ENCODE results near the gene MYO7A. TPM values are rescaled to one million over a fixed set of nuclear protein-coding genes. Genes with fewer than 3 reads are reported as not detected.

MYO7A gene
- total and polyA plus RNA-seq, 2 donors (not counting 3 experiments of a cell fraction or from before 2014, with no cell fraction given) = 1.3 to 3.6 TPM

DNA sequence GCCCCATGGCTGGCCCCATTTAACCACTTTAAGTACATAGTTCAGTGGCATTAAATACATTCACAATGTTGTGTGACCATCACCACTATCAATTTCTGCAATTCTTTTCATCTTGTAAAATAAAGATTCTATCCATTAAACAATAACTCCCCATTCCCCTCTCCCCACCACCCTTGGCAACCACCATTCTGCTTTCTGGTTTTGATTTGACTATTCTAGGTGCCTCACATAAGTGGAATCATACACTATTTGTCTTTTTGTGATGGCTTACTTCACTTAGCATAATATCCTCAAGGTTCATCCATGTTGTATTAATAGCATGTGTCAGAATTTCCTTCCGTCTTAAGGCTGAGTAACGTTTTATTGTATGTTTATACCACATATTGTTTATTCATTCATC lies 7.0 kb downstream of the MYO7A start:
- Histone ChIP-seq H3K27ac (ENCODE audit: insufficient read depth, low read depth, low read length) (no peak overlapping the region), H3K4me1 (ENCODE audit: control insufficient read depth, extremely low read depth, insufficient read depth, low read length) (peaks cover 3% of the 10 kb centered on the region), H3K36me3 (ENCODE audit: control insufficient read depth in 2 of 2, extremely low read depth in 1 of 2, insufficient read depth in 2 of 2, low read length in 2 of 2) (no peaks in the 10 kb centered on the region), H4K20me1 (replicated peaks; ENCODE audit: control insufficient read depth, extremely low read depth, insufficient read depth, low read length) (no peaks in the 10 kb centered on the region), H3K79me2 (ENCODE audit: control insufficient read depth, insufficient read depth, low read length) (no peaks in the 10 kb centered on the region), H3K9me3 (replicated peaks; ENCODE audit: control insufficient read depth, insufficient read depth, low read length) (no peaks in the 10 kb centered on the region), H3K4me2 (ENCODE audit: insufficient read depth, low read length) (no peak overlapping the region), H2AFZ (ENCODE audit: low read depth, low read length) (no peak overlapping the region), H3K27me3 (ENCODE audit: control insufficient read depth in 2 of 2, insufficient read depth in 2 of 2, low read length in 2 of 2) (no peaks in the 10 kb centered on the region), H3K9ac (replicated peaks; ENCODE audit: extremely low read depth, insufficient read depth, low read length) (no peak overlapping the region), H3K9me1 (replicated peaks; ENCODE audit: control insufficient read depth, extremely low read depth, insufficient read depth, low read length) (no peaks in the 10 kb centered on the region), H3K4me3 (replicated peaks in 1 of 3; ENCODE audit: insufficient read depth in 1 of 3, low read depth in 1 of 3, low read length in 3 of 3) (no peak overlapping the region)
- TF ChIP-seq POLR2AphosphoS5 (IDR thresholded peaks at IDR 0.05; ENCODE audit: insufficient read depth, low read depth, low read length) (no peak), FOS (IDR thresholded peaks at IDR 0.05; ENCODE audit: borderline replicate concordance, insufficient read depth, low read length) (peak; percentile 37)
- CTCF ChIA-PET = interaction anchor here (1.0 to 2.5 kb wide), 2 partner anchors 8 to 485 kb away, joined by 3 to 12 read pairs; no protein-coding TSS in a partner anchor
- BruUV-seq (replicated peaks) = no TSS peak
- DNase-seq (ENCODE audit: low read depth, low spot score) (peak; percentile 29), FAIRE-seq (no peak)
- intact Hi-C loops (cut with micrococcal nuclease) = no loop called here
- POLR2A ChIA-PET = interaction anchor here (0.7 kb wide), 1 partner anchor 411 kb away, joined by 3 read pairs; no protein-coding TSS in a partner anchor
- dilution Hi-C loops (cut with MboI; ENCODE audit: extremely low pct_ligation_motif_present, low sequenced_read_pairs) = no loop called here

DNA sequence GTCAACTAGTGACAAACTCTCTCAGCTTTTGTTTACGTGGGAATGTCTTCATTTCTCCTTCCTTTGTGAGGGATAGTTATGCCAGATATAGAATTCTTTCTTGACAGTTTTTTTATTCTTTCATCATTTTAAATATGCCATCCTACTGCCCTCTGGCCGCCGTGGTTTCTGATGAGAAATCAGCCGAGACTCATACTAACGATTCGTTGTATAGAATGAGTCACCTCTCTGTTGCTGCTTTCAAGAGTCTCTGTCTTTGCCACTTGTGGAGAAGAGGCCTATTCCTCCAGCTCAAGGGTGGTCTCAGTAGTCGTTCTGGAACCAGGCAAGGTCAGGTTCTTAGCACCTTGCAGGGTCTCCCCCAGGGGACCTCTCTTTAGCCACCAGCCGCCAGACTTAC lies 8.0 kb downstream of the MYO7A start:
- H3K36me3 ChIP-seq (ENCODE audit: control insufficient read depth in 2 of 2, extremely low read depth in 1 of 2, insufficient read depth in 2 of 2, low read length in 2 of 2) = no peaks in the 10 kb centered on the region
- TF ChIP-seq POLR2AphosphoS5 (IDR thresholded peaks at IDR 0.05; ENCODE audit: insufficient read depth, low read depth, low read length) = no peak
- peak; percentile 18 for TF ChIP-seq FOS (IDR thresholded peaks at IDR 0.05; ENCODE audit: borderline replicate concordance, insufficient read depth, low read length)
- BruUV-seq (replicated peaks) = no TSS peak
- no peak overlapping the region for H3K4me3 ChIP-seq (replicated peaks in 1 of 3; ENCODE audit: insufficient read depth in 1 of 3, low read depth in 1 of 3, low read length in 3 of 3)
- no peaks in the 10 kb centered on the region for H3K27me3 ChIP-seq (ENCODE audit: control insufficient read depth in 2 of 2, insufficient read depth in 2 of 2, low read length in 2 of 2)
- DNase-seq (ENCODE audit: low read depth, low spot score) (no peak), FAIRE-seq (peak; percentile 60)
- ChIA-PET POLR2A (no interaction called here), CTCF (interaction anchor here (2.5 kb wide), 1 partner anchor 9 kb away, joined by 12 read pairs; no protein-coding TSS in a partner anchor)
- dilution Hi-C loops (cut with MboI; ENCODE audit: extremely low pct_ligation_motif_present, low sequenced_read_pairs) = no loop called here
- intact Hi-C loops (cut with micrococcal nuclease) = no loop called here
- H4K20me1 ChIP-seq (replicated peaks; ENCODE audit: control insufficient read depth, extremely low read depth, insufficient read depth, low read length) = no peaks in the 10 kb centered on the region
- H3K4me1 ChIP-seq (ENCODE audit: control insufficient read depth, extremely low read depth, insufficient read depth, low read length) = peaks cover 8% of the 10 kb centered on the region
- H3K9me3 ChIP-seq (replicated peaks; ENCODE audit: control insufficient read depth, insufficient read depth, low read length) = no peaks in the 10 kb centered on the region
- H2AFZ ChIP-seq (ENCODE audit: low read depth, low read length) = no peak overlapping the region
- H3K4me2 ChIP-seq (ENCODE audit: insufficient read depth, low read length) = no peak overlapping the region
- H3K27ac ChIP-seq (ENCODE audit: insufficient read depth, low read depth, low read length) = no peak overlapping the region
- no peaks in the 10 kb centered on the region for H3K79me2 ChIP-seq (ENCODE audit: control insufficient read depth, insufficient read depth, low read length)
- H3K9me1 ChIP-seq (replicated peaks; ENCODE audit: control insufficient read depth, extremely low read depth, insufficient read depth, low read length) = no peaks in the 10 kb centered on the region
- no peak overlapping the region for H3K9ac ChIP-seq (replicated peaks; ENCODE audit: extremely low read depth, insufficient read depth, low read length)

All from endothelial cell of umbilical vein (primary cell).